ENCODE data around the gene SH2D3A. TPM values are rescaled to one million over a fixed set of nuclear protein-coding genes. Genes with fewer than 3 reads are reported as not detected.

SH2D3A gene
- total and polyA plus RNA-seq, 2 of the 8 experiments (the other 6 are each of a cell fraction or from before 2014, with no cell fraction given): 14.5 to 22.1 TPM

GRCh38 chr19:6712692-6713670 lies 54.3 kb downstream of the SH2D3A start:
- Histone ChIP-seq H3K4me1 (replicated peaks in 1 of 4; ENCODE audit: control insufficient read depth in 3 of 4, insufficient read depth in 4 of 4, low read length in 3 of 4) (peaks cover 0 to 14% (median 4%) of the 10 kb centered on the region in 4 experiments; a peak in 6 of 7 replicates), H2AK5ac (ENCODE audit: low read depth, low read length) (no peak overlapping the region), H2AFZ (ENCODE audit: low read length) (no peak overlapping the region), H3K27ac (ENCODE audit: low read depth, low read length) (no peak overlapping the region), H3K36me3 (ENCODE audit: control insufficient read depth in 2 of 4, insufficient read depth in 4 of 4, low read length in 3 of 4) (no peaks in the 10 kb centered on the region; a peak in 1 of 8 replicates), H2BK15ac (ENCODE audit: low read length) (no peak overlapping the region), H4K91ac (replicated peaks; ENCODE audit: insufficient read length, low read length) (no peak overlapping the region), H3K4me2 (ENCODE audit: insufficient read depth in 1 of 2, low read depth in 2 of 2, low read length in 2 of 2) (no peak overlapping the region), H2BK120ac (replicated peaks; ENCODE audit: low read depth, low read length) (no peak overlapping the region), H3K4ac (replicated peaks; ENCODE audit: insufficient read length, low read depth, low read length) (no peak overlapping the region), H3K79me2 (ENCODE audit: control insufficient read depth in 1 of 2, insufficient read depth in 2 of 2, low read length in 2 of 2) (no peaks in the 10 kb centered on the region; a peak in 1 of 4 replicates), H2BK5ac (ENCODE audit: low read depth, low read length) (no peak overlapping the region), H2BK20ac (ENCODE audit: low read length) (no peak overlapping the region), H3K56ac (replicated peaks; ENCODE audit: insufficient read length, low read depth, low read length) (no peak overlapping the region), H2BK12ac (ENCODE audit: low read depth, low read length) (0 out of 2 replicates have a peak overlapping the region, but pooled peaks have one; percentile 12), H4K20me1 (replicated peaks in 1 of 2; ENCODE audit: control insufficient read depth in 1 of 2, insufficient read depth in 2 of 2, low read length in 2 of 2) (peaks cover 0 to 6% of the 10 kb centered on the region in 2 experiments), H3K9me3 (ENCODE audit: insufficient read depth in 2 of 2, low read depth in 1 of 2, low read length in 1 of 2) (no peaks in the 10 kb centered on the region), H3K14ac (ENCODE audit: insufficient read length) (no peak overlapping the region), H3K18ac (ENCODE audit: extremely low read depth, low read length) (no peak overlapping the region), H3K4me3 (ENCODE audit: extremely low read depth in 1 of 4, insufficient read depth in 2 of 4, low read depth in 3 of 4, low read length in 4 of 4) (no peak overlapping the region), H3K79me1 (ENCODE audit: low read depth, low read length) (no peaks in the 10 kb centered on the region), H3K27me3 (replicated peaks in 1 of 4; ENCODE audit: control insufficient read depth in 3 of 4, extremely low read depth in 1 of 4, insufficient read depth in 3 of 4, low read length in 3 of 4) (peaks cover 0 to 22% (median 18%) of the 10 kb centered on the region in 4 experiments; a peak in 6 of 7 replicates), H3K9ac (replicated peaks in 1 of 4; ENCODE audit: extremely low read depth in 1 of 4, low read depth in 3 of 4, low read length in 3 of 4) (no peak overlapping the region), H3K23me2 (ENCODE audit: low read depth, low read length) (peaks cover 14% of the 10 kb centered on the region), H4K8ac (ENCODE audit: extremely low read depth, insufficient read depth, low read length) (no peak overlapping the region), H3K23ac (ENCODE audit: insufficient read length) (no peak overlapping the region), H4K5ac (ENCODE audit: insufficient read length, low read depth, low read length) (no peak overlapping the region)
- CTCF ChIA-PET (ENCODE audit: partially characterized antibody): interaction anchor here (1.2 kb wide), 1 partner anchor 24 kb away, joined by 3 read pairs; the partner anchor contains the start of gene GPR108
- TF ChIP-seq SIN3A (conservative IDR thresholded peaks at IDR 0.05 in 1 of 2, IDR thresholded peaks at IDR 0.05 in 1 of 2; ENCODE audit: low read depth in 1 of 2, low read length in 2 of 2) (no peak), USF2 (IDR thresholded peaks at IDR 0.05; ENCODE audit: low read length) (no peak)
- WGBS, 2 experiments (ENCODE audit: extremely low coverage in 1 of 2, insufficient coverage in 1 of 2, insufficient read length in 1 of 2, insufficient replicate concordance in 2 of 2, low coverage in 1 of 2, low lambda C conversion rate in 2 of 2, missing lambda C conversion rate in 1 of 2): 85% methylated on average over 11 of the region's 20 CpGs; no CpG with 5 or more reads in 1 of the 2 experiments
- no peak for DNase-seq (ENCODE audit: low read depth in 1 of 2, low spot score in 2 of 2)
- POLR2A ChIA-PET (ENCODE audit: partially characterized antibody): no interaction called here
- FAIRE-seq: no peak

All from H1 (cell line).